Vagina (tissue), 2 donors: Measurements from ENCODE around the gene USP46. TPM values are rescaled to one million over a fixed set of nuclear protein-coding genes. Genes with fewer than 3 reads are reported as not detected.

Experiments used
- DNase-seq, 2 donors: peaks; one replicate each; pipeline ENCODE4 v3.0.0-alpha.2; 2017; ENCODE audit errors: extremely low spot score in 2 of 2
- H3K27ac ChIP-seq: fragments of 200-600 bp; sonication (generic); one replicate; pipeline ENCODE4 v1.5.1; 2019
- H3K27me3 ChIP-seq: fragments of 200-600 bp; sonication (generic); one replicate; pipeline ENCODE4 v1.5.1; 2019
- H3K36me3 ChIP-seq, 2 donors: fragments of 200-600 bp; sonication (generic); one replicate each; pipeline ENCODE4 v1.5.1; 2017 to 2019
- H3K4me1 ChIP-seq: fragments of 200-600 bp; sonication (generic); one replicate; pipeline ENCODE4 v1.5.1; 2019
- H3K4me3 ChIP-seq, 2 donors: fragments of 200-600 bp; sonication (generic); 1 replicate in 1 of 2; 2 replicates in 1 of 2; pipeline ENCODE4 v1.5.1; 2016 to 2019
- H3K9me3 ChIP-seq: fragments of 200-600 bp; sonication (generic); one replicate; pipeline ENCODE4 v1.5.1; 2019
- POLR2A ChIP-seq, 2 donors: fragments of 450-650 bp; IDR thresholded peaks; one replicate each; pipeline ENCODE4 v1.6.1; 2017; ENCODE audit warnings: antibody characterized with exemption in 2 of 2, mild to moderate bottlenecking in 2 of 2, moderate library complexity in 2 of 2
- POLR2AphosphoS5 ChIP-seq, 2 donors: sonication (generic); formaldehyde crosslinking; IDR thresholded peaks; one replicate each; pipeline ENCODE4 v1.9.0; 2017; ENCODE audit warnings: antibody characterized with exemption in 2 of 2, mild to moderate bottlenecking in 2 of 2, low read depth in 1 of 2; ENCODE audit not compliant: insufficient read depth in 1 of 2
- intact Hi-C: fragments of 100-400 bp; cut with DNase I; formaldehyde crosslinking; loops from one replicate; pipeline ENCODE4 v1.15.1; 2023
- total RNA-seq: library from RNA; depleted of rRNA; stranded (reverse); fragments of >200 nt; gene quantifications from one replicate; pipeline ENCODE4 v1.2.3, GENCODE V29; 2016
- TF ChIP-seq, protein P1 (sequence below), 3 experiments: fragments of 450-650 bp in 2 of 3; fragments of 200-600 bp in 1 of 3; sonication (generic) in 1 of 3; IDR thresholded peaks; one replicate each; pipeline ENCODE4 v1.5.1; 2017 to 2019; ENCODE audit warnings: antibody characterized with exemption in 3 of 3, mild to moderate bottlenecking in 2 of 3, moderate library complexity in 2 of 3

USP46 gene
- total RNA-seq, 1 donor from 2014 or later, result 10.6 TPM

DNA sequence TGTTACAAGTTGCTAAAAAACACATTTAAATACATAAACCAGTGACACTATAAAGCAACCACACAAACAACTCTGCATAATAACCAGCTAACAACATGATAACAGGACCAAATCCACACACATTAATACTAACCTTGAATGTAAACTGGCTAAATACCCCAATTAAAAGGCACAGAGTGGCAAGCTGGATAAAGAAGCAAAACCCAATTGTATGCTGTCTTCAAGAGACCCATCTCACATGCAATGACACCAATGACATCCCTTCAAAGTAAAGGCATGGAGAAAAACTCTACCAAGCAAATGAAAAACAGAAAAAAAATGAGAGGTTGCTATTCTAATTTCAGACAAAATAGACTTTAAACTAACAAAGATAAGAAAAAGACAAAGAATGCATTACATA, 34.4 kb upstream of the USP46 start:
- Histone ChIP-seq H3K4me1 (peaks cover 17% of the 10 kb centered on the region), H3K4me3 (no peak overlapping the region), H3K27ac (no peak overlapping the region), H3K36me3 (no peaks in the 10 kb centered on the region), H3K27me3 (no peaks in the 10 kb centered on the region), H3K9me3 (no peaks in the 10 kb centered on the region)
- intact Hi-C loops, result no loop called here
- TF ChIP-seq POLR2AphosphoS5 (IDR thresholded peaks at IDR 0.05; ENCODE audit: insufficient read depth in 1 of 2, low read depth in 1 of 2) (no peak), POLR2A (IDR thresholded peaks at IDR 0.05) (no peak)
- TF ChIP-seq, protein P1, sequence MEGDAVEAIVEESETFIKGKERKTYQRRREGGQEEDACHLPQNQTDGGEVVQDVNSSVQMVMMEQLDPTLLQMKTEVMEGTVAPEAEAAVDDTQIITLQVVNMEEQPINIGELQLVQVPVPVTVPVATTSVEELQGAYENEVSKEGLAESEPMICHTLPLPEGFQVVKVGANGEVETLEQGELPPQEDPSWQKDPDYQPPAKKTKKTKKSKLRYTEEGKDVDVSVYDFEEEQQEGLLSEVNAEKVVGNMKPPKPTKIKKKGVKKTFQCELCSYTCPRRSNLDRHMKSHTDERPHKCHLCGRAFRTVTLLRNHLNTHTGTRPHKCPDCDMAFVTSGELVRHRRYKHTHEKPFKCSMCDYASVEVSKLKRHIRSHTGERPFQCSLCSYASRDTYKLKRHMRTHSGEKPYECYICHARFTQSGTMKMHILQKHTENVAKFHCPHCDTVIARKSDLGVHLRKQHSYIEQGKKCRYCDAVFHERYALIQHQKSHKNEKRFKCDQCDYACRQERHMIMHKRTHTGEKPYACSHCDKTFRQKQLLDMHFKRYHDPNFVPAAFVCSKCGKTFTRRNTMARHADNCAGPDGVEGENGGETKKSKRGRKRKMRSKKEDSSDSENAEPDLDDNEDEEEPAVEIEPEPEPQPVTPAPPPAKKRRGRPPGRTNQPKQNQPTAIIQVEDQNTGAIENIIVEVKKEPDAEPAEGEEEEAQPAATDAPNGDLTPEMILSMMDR (IDR thresholded peaks at IDR 0.05), result no peak
- DNase-seq, result no peak

DNA sequence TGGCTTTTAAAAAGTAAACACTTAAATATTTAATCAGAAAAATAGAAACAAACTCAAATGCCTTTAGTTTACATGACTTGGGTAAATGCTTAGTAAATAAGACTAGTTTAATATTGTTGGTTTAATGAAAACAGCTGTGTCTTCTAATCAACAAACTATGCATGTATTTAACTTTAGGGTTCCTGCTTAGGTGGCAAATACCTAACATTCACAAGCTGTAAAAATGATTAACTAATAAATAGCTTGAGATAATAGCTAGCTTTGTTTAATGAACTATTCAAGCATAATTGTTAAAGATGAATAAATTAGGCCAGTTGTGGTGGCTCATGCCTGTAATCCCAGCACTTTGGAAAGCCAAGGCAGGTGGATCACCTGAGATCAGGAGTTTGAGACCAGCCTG, 30.0 kb upstream of the USP46 start:
- DNase-seq, result no peak
- Histone ChIP-seq H3K4me1 (no peaks in the 10 kb centered on the region), H3K27me3 (no peaks in the 10 kb centered on the region), H3K27ac (no peak overlapping the region), H3K9me3 (no peaks in the 10 kb centered on the region), H3K36me3 (no peaks in the 10 kb centered on the region), H3K4me3 (no peak overlapping the region)
- no peak for TF ChIP-seq POLR2AphosphoS5 (IDR thresholded peaks at IDR 0.05; ENCODE audit: insufficient read depth in 1 of 2, low read depth in 1 of 2)
- TF ChIP-seq, protein P1 (IDR thresholded peaks at IDR 0.05), result no peak
- no peak for TF ChIP-seq POLR2A (IDR thresholded peaks at IDR 0.05)
- intact Hi-C loops, result no loop called here

DNA sequence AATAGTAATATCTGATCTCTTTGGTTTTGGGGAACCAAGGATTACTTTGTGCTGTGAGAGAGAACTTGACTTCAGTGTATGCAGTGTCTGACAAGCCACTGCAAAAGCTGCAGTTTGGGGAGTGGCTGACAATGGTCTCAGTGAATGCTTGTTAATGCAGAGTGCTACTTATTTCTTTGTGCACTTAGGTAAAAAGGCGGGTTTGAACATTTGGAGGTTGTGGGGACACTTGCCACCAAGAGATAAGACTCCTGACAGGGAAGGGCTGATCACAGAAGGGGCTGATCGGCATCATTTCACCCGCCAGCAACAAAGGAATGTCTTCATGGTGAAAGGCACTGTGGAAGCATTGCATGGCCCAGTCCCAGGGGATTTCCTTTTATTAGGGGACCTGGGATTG, 28.6 kb upstream of the USP46 start:
- Histone ChIP-seq H3K36me3 (no peaks in the 10 kb centered on the region), H3K27ac (no peak overlapping the region), H3K4me1 (no peaks in the 10 kb centered on the region), H3K9me3 (no peaks in the 10 kb centered on the region), H3K4me3 (no peak overlapping the region), H3K27me3 (no peaks in the 10 kb centered on the region)
- TF ChIP-seq, protein P1 (IDR thresholded peaks at IDR 0.05), result no peak
- DNase-seq, result no peak
- intact Hi-C loops, result no loop called here

DNA sequence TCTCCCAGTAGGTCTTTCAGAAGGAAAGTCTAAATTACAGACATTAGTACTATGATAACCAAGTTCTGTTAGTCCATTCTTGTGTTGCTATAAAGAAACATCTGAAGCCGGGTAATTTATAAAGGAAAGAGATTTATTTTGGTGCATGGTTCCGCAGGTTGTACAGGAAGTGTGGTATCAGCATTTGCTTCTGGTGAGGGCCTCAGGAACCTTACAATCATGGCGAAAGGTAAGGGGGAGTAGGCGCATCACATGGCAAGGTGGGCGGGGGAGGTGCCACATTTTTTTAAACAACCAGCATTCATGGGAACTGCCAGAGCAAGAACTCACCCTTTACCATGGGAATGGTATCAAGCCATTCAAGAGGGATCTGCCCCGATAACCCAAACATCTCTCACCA, 26.2 kb upstream of the USP46 start:
- Histone ChIP-seq H3K27me3 (no peaks in the 10 kb centered on the region), H3K9me3 (no peaks in the 10 kb centered on the region), H3K36me3 (no peaks in the 10 kb centered on the region), H3K4me3 (no peak overlapping the region), H3K4me1 (no peaks in the 10 kb centered on the region), H3K27ac (no peak overlapping the region)
- intact Hi-C loops, result no loop called here
- TF ChIP-seq, protein P1 (IDR thresholded peaks at IDR 0.05), result no peak
- TF ChIP-seq POLR2A (IDR thresholded peaks at IDR 0.05) (no peak), POLR2AphosphoS5 (IDR thresholded peaks at IDR 0.05; ENCODE audit: insufficient read depth in 1 of 2, low read depth in 1 of 2) (no peak)
- DNase-seq, result no peak

DNA sequence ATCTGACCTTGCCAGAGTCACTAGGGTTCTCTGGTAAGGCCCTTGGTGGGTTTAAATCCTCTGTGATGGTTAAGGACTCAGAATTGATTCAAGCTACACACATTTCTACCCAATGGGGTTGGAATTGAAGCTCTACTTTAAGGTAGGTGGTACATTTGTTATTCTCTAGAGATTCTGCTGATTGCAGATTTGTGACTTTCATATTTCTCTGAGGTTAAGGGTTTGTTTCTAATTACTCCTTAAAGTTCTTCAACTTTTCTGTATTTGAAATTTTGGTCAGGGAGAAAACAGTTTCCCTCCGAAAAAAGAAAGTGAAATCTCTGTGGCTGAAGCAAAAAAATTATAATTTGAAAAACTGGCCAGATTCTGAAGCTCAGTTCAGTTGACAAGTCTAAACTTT, 25.8 kb upstream of the USP46 start:
- no peaks in the 10 kb centered on the region for H3K4me1 ChIP-seq
- no peak for DNase-seq
- intact Hi-C loops, result no loop called here
- no peak overlapping the region for H3K4me3 ChIP-seq
- H3K27ac ChIP-seq, result no peak overlapping the region
- TF ChIP-seq, protein P1 (IDR thresholded peaks at IDR 0.05), result no peak
- TF ChIP-seq POLR2A (IDR thresholded peaks at IDR 0.05), result no peak
- TF ChIP-seq POLR2AphosphoS5 (IDR thresholded peaks at IDR 0.05; ENCODE audit: insufficient read depth in 1 of 2, low read depth in 1 of 2), result no peak
- H3K27me3 ChIP-seq, result no peaks in the 10 kb centered on the region
- H3K9me3 ChIP-seq, result no peaks in the 10 kb centered on the region
- H3K36me3 ChIP-seq, result no peaks in the 10 kb centered on the region
